Stomach (tissue), 9 donors: ENCODE measurements around the gene BCL2L2. TPM values are rescaled to one million over a fixed set of nuclear protein-coding genes. Genes with fewer than 3 reads are reported as not detected.

Experiments used
- DNase-seq, 2 donors: peaks; one replicate each; pipeline versions ENCODE4 v3.0.0 to v3.0.0-alpha.2; 2013 to 2019
- H3K27ac ChIP-seq, 5 donors: fragments of 200-600 bp in 4 of 5; sonication (generic) in 4 of 5; one replicate each; pipeline ENCODE4 v1.5.1; 2013 to 2019; ENCODE audit warnings: mild to moderate bottlenecking in 1 of 5, moderate library complexity in 1 of 5
- H3K27me3 ChIP-seq, 3 donors: fragments of 200-600 bp; sonication (generic); one replicate each; pipeline ENCODE4 v1.5.1; 2017 to 2019; ENCODE audit warnings: mixed run types in 1 of 3
- H3K36me3 ChIP-seq, 4 donors: fragments of 200-600 bp; sonication (generic); 1 replicate in 3 of 4; 2 replicates in 1 of 4; pipeline ENCODE4 v1.5.1; 2016 to 2019
- H3K4me1 ChIP-seq, 4 donors: fragments of 200-600 bp; sonication (generic); one replicate each; pipeline ENCODE4 v1.5.1; 2016 to 2019
- H3K4me3 ChIP-seq, 4 donors: fragments of 200-600 bp; sonication (generic) in 3 of 4; one replicate each; pipeline ENCODE4 v1.5.1; 2016 to 2019; ENCODE audit warnings: mild to moderate bottlenecking in 1 of 4
- H3K9me3 ChIP-seq, 4 donors: fragments of 200-600 bp; sonication (generic); one replicate each; pipeline ENCODE4 v1.5.1; 2016 to 2019
- CTCF ChIP-seq, 7 experiments: fragments of 450-650 bp in 4 of 7; fragments of 200-600 bp in 3 of 7; sonication (generic) in 3 of 7; IDR thresholded peaks; one replicate each; pipeline ENCODE4 v1.5.1; 2016 to 2019; ENCODE audit warnings: antibody characterized with exemption in 7 of 7, control low read depth in 2 of 7, mild to moderate bottlenecking in 1 of 7
- EP300 ChIP-seq: sonication (generic); formaldehyde crosslinking; IDR thresholded peaks from one replicate; pipeline ENCODE4 v1.6.1; 2017; ENCODE audit warnings: antibody characterized with exemption
- POLR2A ChIP-seq, 4 donors: fragments of 450-650 bp; IDR thresholded peaks; one replicate each; pipeline ENCODE4 v1.6.1; 2016; ENCODE audit warnings: antibody characterized with exemption in 4 of 4, control low read depth in 2 of 4, mild to moderate bottlenecking in 1 of 4, moderate library complexity in 1 of 4
- POLR2AphosphoS5 ChIP-seq, 3 donors: sonication (generic); formaldehyde crosslinking; IDR thresholded peaks; one replicate each; pipeline ENCODE4 v1.6.1; 2016; ENCODE audit warnings: antibody characterized with exemption in 3 of 3
- WGBS, 5 donors: extraction: QIAGEN DNeasy Blood & Tissue Kit in 3 of 5; methylation state at CpG; one replicate each; pipeline versions ENCODE4 v1.1.5 to v1.1.7; 2013 to 2018; 5-methylcytosine and 5-hydroxymethylcytosine counted together
- intact Hi-C: fragments of 100-400 bp; cut with DNase I; formaldehyde crosslinking; loops from one replicate; pipeline ENCODE4 v1.15.1; 2023; ENCODE audit warnings: low total_unique reads
- polyA plus RNA-seq, 3 donors: library from polyadenylated mRNA; stranded (reverse); fragments of 200-250 nt; gene quantifications; one replicate each; pipeline ENCODE4 v1.2.3, GENCODE V29; 2013
- total RNA-seq, 5 donors: library from RNA; depleted of rRNA; stranded (reverse); fragments of >200 nt; gene quantifications; one replicate each; pipeline versions ENCODE4 v1.1.0 to v1.2.3, GENCODE V29; 2014 to 2016
- donor health status: healthy with polysubstance abuse.
- donor health status: Bipolar disorder and iron deficiency.
- donor health status: healthy.

BCL2L2 gene
- total and polyA plus RNA-seq, 8 donors, result 14.0 to 84.1 (median 42.2) TPM

- no peak for DNase-seq
- 92 to 98% (median 97%) methylated on average over 4 of the region's 4 CpGs for WGBS, 5 donors
- Histone ChIP-seq H3K27me3 (peaks cover 0 to 26% (median 19%) of the 10 kb centered on the region in 3 donors), H3K27ac (no peak overlapping the region), H3K9me3 (no peaks in the 10 kb centered on the region), H3K4me1 (peaks cover 6 to 42% (median 23%) of the 10 kb centered on the region in 4 donors), H3K4me3 (no peak overlapping the region), H3K36me3 (peaks cover 0 to 40% (median 14%) of the 10 kb centered on the region in 4 donors)
- intact Hi-C loops, result no loop called here
- TF ChIP-seq CTCF (IDR thresholded peaks at IDR 0.05) (no peak), POLR2AphosphoS5 (IDR thresholded peaks at IDR 0.05) (no peak), POLR2A (IDR thresholded peaks at IDR 0.05) (no peak), EP300 (no peak)
These were observed 50.0 kb downstream of the BCL2L2 start for GRCh38 chr14:23356662-23357061.

- DNase-seq, result no peak
- intact Hi-C loops, result no loop called here
These were observed 50.6 kb downstream of the BCL2L2 start for GRCh38 chr14:23357261-23357660.

GRCh38 chr14:23358042-23358441 is 51.4 kb downstream of the BCL2L2 start:
- intact Hi-C loops, result no loop called here
- TF ChIP-seq POLR2AphosphoS5 (IDR thresholded peaks at IDR 0.05), result no peak
- TF ChIP-seq CTCF (IDR thresholded peaks at IDR 0.05), result no peak
- TF ChIP-seq POLR2A (IDR thresholded peaks at IDR 0.05), result no peak
- no peak for TF ChIP-seq EP300
- Histone ChIP-seq H3K4me1 (peaks cover 0 to 41% (median 14%) of the 10 kb centered on the region in 4 donors), H3K27ac (peak overlapping the region in 1 of 5 donors; percentile 34), H3K4me3 (no peak overlapping the region), H3K27me3 (peaks cover 0 to 13% (median 5%) of the 10 kb centered on the region in 3 donors), H3K9me3 (no peaks in the 10 kb centered on the region), H3K36me3 (peaks cover 0 to 40% (median 14%) of the 10 kb centered on the region in 4 donors)
- 63 to 85% (median 73%) methylated on average over 3 of the region's 3 CpGs for WGBS, 5 donors
- no peak for DNase-seq

More at GRCh38 chr14:23357261-23357660, 50.6 kb downstream of the BCL2L2 start:
- WGBS, 5 donors, result 67 to 94% (median 90%) methylated on average over 1 to 8 of the region's 8 CpGs
- H3K27me3 ChIP-seq, result peaks cover 0 to 20% (median 13%) of the 10 kb centered on the region in 3 donors
- peaks cover under 1 to 42% (median 19%) of the 10 kb centered on the region in 4 donors for H3K4me1 ChIP-seq
- no peaks in the 10 kb centered on the region for H3K9me3 ChIP-seq
- H3K27ac ChIP-seq, result no peak overlapping the region
- TF ChIP-seq POLR2AphosphoS5 (IDR thresholded peaks at IDR 0.05) (no peak), CTCF (IDR thresholded peaks at IDR 0.05) (no peak), EP300 (no peak), POLR2A (IDR thresholded peaks at IDR 0.05) (no peak)
- peaks cover 0 to 40% (median 14%) of the 10 kb centered on the region in 4 donors for H3K36me3 ChIP-seq
- no peak overlapping the region for H3K4me3 ChIP-seq

- Histone ChIP-seq H3K4me3 (no peak overlapping the region), H3K27ac (peak overlapping the region in 2 of 5 donors; percentile 6 to 34), H3K27me3 (peaks cover 0 to 7% (median 4%) of the 10 kb centered on the region in 3 donors), H3K36me3 (peaks cover 0 to 40% (median 14%) of the 10 kb centered on the region in 4 donors), H3K4me1 (peaks cover 0 to 43% (median 15%) of the 10 kb centered on the region in 4 donors), H3K9me3 (no peaks in the 10 kb centered on the region)
- 86 to 92% (median 87%) methylated on average over 12 of the region's 12 CpGs for WGBS, 5 donors
- TF ChIP-seq POLR2AphosphoS5 (IDR thresholded peaks at IDR 0.05) (no peak), CTCF (IDR thresholded peaks at IDR 0.05) (no peak), EP300 (no peak), POLR2A (IDR thresholded peaks at IDR 0.05) (no peak)
- DNase-seq, result no peak
- intact Hi-C loops, result no loop called here
These were observed 52.0 kb downstream of the BCL2L2 start for GRCh38 chr14:23358553-23359166.
